ENCODE data around the gene TNN. TPM values are rescaled to one million over a fixed set of nuclear protein-coding genes. Genes with fewer than 3 reads are reported as not detected.

The TNN gene
- total and polyA plus RNA-seq, 7 donors, result 0.01 TPM; not detected in 5

GRCh38 chr1:175024773-175025172 is 42.9 kb upstream of the TNN start:
- Histone ChIP-seq H3K4me3 (no peak overlapping the region), H3K36me3 (ENCODE audit: insufficient read depth in 1 of 2, low read depth in 1 of 2) (peaks cover 0 to 11% of the 10 kb centered on the region in 2 donors), H3K4me1 (peaks cover 11% of the 10 kb centered on the region), H3K27me3 (ENCODE audit: insufficient read depth in 3 of 3, low read length in 2 of 3) (no peaks in the 10 kb centered on the region), H3K27ac (no peak overlapping the region), H3K9me3 (no peaks in the 10 kb centered on the region)
- DNase-seq, result no peak
- 94 to 96% (median 96%) methylated on average over 2 of the region's 2 CpGs for WGBS, 3 donors
- intact Hi-C loops (cut with DNase I), result loop anchor here (5.0 to 10.0 kb wide), 3 partner anchors 170 to 1190 kb away; partner anchors contain the start of gene KIAA0040 (in 1 of the 2)
- no peak for ATAC-seq
- TF ChIP-seq, protein P1, sequence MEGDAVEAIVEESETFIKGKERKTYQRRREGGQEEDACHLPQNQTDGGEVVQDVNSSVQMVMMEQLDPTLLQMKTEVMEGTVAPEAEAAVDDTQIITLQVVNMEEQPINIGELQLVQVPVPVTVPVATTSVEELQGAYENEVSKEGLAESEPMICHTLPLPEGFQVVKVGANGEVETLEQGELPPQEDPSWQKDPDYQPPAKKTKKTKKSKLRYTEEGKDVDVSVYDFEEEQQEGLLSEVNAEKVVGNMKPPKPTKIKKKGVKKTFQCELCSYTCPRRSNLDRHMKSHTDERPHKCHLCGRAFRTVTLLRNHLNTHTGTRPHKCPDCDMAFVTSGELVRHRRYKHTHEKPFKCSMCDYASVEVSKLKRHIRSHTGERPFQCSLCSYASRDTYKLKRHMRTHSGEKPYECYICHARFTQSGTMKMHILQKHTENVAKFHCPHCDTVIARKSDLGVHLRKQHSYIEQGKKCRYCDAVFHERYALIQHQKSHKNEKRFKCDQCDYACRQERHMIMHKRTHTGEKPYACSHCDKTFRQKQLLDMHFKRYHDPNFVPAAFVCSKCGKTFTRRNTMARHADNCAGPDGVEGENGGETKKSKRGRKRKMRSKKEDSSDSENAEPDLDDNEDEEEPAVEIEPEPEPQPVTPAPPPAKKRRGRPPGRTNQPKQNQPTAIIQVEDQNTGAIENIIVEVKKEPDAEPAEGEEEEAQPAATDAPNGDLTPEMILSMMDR (IDR thresholded peaks at IDR 0.05), result no peak

GRCh38 chr1:175033953-175034352 is 33.7 kb upstream of the TNN start:
- intact Hi-C loops (cut with DNase I), result loop anchor here in 1 of 2 donors (2.0 to 10.0 kb wide), 2 partner anchors 89 to 291 kb away; no protein-coding TSS in a partner anchor

DNA sequence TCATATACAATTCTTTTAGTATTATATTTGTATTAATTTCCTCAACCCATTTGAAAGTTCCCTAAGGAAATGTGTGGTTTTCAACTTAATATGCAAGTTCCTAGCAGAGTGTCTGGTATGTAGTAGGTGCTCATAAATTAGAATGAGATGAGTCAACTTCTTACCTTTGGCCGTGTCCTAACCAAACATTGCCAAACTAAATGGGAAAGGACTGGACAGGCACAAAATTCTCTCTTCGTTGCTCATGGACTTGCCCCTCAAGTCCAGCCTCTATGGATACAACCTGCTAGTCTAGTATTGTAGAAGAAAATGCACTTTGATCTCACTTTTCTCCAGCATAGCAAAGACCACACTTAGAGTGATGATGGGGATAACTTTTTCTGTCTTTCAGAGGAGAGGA is 32.9 kb upstream of the TNN start:
- H3K27ac ChIP-seq, result no peak overlapping the region
- H3K27me3 ChIP-seq (ENCODE audit: insufficient read depth in 3 of 3, low read length in 2 of 3), result no peaks in the 10 kb centered on the region
- H3K4me3 ChIP-seq, result no peak overlapping the region
- DNase-seq (no peak), ATAC-seq (no peak)
- no peaks in the 10 kb centered on the region for H3K36me3 ChIP-seq (ENCODE audit: insufficient read depth in 1 of 2, low read depth in 1 of 2)
- H3K4me1 ChIP-seq, result no peaks in the 10 kb centered on the region
- intact Hi-C loops (cut with DNase I), result loop anchor here in 1 of 2 donors (10.0 kb wide), 1 partner anchor 290 kb away; no protein-coding TSS in a partner anchor
- no peaks in the 10 kb centered on the region for H3K9me3 ChIP-seq
- TF ChIP-seq, protein P1 (IDR thresholded peaks at IDR 0.05), result no peak
- 75 to 88% (median 82%) methylated on average over 2 of the region's 2 CpGs for WGBS, 3 donors

More at GRCh38 chr1:175033953-175034352, 33.7 kb upstream of the TNN start:
- TF ChIP-seq, protein P1 (IDR thresholded peaks at IDR 0.05), result no peak
- Histone ChIP-seq H3K4me3 (no peak overlapping the region), H3K4me1 (no peaks in the 10 kb centered on the region), H3K27me3 (ENCODE audit: insufficient read depth in 3 of 3, low read length in 2 of 3) (no peaks in the 10 kb centered on the region), H3K36me3 (ENCODE audit: insufficient read depth in 1 of 2, low read depth in 1 of 2) (no peaks in the 10 kb centered on the region), H3K27ac (no peak overlapping the region), H3K9me3 (no peaks in the 10 kb centered on the region)
- WGBS, 3 donors, result 56 to 73% (median 63%) methylated on average over 4 of the region's 4 CpGs
- no peak for ATAC-seq
- DNase-seq, result no peak

DNA sequence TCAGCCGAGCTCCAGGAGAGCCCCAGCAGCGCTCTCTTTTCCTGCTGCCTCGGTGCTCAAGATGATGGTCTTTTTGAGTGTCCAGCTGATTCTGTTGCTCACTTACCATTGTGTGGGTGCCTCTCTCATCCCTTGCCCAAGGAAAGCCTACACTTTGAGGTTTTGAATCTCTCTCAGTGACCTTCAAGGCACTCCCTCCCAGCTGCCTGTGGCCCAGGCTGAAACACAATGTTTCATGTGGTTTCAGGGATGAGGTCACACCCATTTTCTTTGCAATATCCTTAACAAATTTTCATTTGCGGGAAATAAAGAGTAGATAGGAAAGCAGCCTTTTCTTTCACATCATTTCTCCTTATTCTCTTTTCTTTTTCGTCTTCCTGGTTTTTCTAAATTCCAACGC is 31.8 kb upstream of the TNN start:
- DNase-seq (no peak), ATAC-seq (no peak)
- no peak overlapping the region for H3K4me3 ChIP-seq
- no peaks in the 10 kb centered on the region for H3K4me1 ChIP-seq
- no peaks in the 10 kb centered on the region for H3K27me3 ChIP-seq (ENCODE audit: insufficient read depth in 3 of 3, low read length in 2 of 3)
- intact Hi-C loops (cut with DNase I), result loop anchor here in 1 of 2 donors (10.0 kb wide), 1 partner anchor 289 kb away; no protein-coding TSS in a partner anchor
- WGBS, 3 donors, result 84 to 94% (median 92%) methylated on average over 6 of the region's 6 CpGs
- no peaks in the 10 kb centered on the region for H3K9me3 ChIP-seq
- H3K27ac ChIP-seq, result no peak overlapping the region
- TF ChIP-seq, protein P1 (IDR thresholded peaks at IDR 0.05), result no peak
- H3K36me3 ChIP-seq (ENCODE audit: insufficient read depth in 1 of 2, low read depth in 1 of 2), result no peaks in the 10 kb centered on the region

GRCh38 chr1:175036476-175036875 is 31.2 kb upstream of the TNN start:
- H3K4me1 ChIP-seq, result no peaks in the 10 kb centered on the region
- no peaks in the 10 kb centered on the region for H3K36me3 ChIP-seq (ENCODE audit: insufficient read depth in 1 of 2, low read depth in 1 of 2)
- no peaks in the 10 kb centered on the region for H3K9me3 ChIP-seq
- WGBS, 3 donors, result 60 to 69% (median 66%) methylated on average over 3 of the region's 3 CpGs
- TF ChIP-seq, protein P1 (IDR thresholded peaks at IDR 0.05), result no peak
- intact Hi-C loops (cut with DNase I), result loop anchor here in 1 of 2 donors (10.0 kb wide), 1 partner anchor 288 kb away; no protein-coding TSS in a partner anchor
- no peak overlapping the region for H3K27ac ChIP-seq
- DNase-seq (no peak), ATAC-seq (no peak)
- no peaks in the 10 kb centered on the region for H3K27me3 ChIP-seq (ENCODE audit: insufficient read depth in 3 of 3, low read length in 2 of 3)
- no peak overlapping the region for H3K4me3 ChIP-seq

Measured in psoas muscle (tissue), 8 donors.